ENCODE measurements around the gene CRTC3.

CRTC3 gene

DNA sequence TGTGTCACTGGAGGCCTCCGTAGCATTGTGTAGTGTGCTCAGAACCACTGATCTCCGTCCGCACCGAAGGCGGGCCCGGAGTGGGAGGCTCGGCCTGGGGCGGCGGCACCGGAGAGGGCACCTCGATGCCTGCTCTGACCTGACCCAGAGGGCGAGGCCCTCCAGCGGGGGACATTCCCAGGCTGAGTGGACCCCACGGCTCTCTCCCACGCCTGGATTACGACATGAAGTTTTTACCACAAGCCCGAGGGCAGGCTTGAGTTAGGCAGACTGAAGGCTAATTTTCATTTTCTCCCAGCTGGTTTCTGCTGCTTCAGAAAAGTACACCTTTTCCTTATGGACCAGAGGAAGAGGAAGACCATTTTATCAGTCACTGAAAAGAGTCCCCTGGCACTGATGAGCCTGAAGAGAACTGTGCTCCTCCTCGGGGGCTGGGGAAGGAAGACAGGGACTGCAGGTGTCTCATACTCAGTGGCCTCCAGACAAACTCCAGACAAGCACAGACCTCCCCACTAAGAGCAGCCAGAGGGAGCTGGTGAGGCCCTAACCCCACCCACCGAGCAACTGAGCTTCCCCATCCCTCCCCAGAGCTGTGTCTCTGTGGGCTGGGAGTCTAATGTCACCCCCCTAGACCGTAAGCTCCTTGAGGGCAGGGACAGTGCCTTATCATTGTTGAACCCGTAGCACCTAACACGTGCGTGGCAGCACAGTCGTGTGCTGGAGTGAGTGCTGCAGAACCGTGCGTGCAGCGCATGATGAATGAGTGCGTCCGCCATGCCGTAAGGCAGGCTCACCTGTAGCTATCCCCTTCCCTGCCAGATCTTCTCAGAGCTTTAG, 113.0 kb downstream of the CRTC3 start:
- Histone ChIP-seq H3K4me1 (no peaks in the 10 kb centered on the region), H3K27me3 (ENCODE audit: control insufficient read depth, insufficient read depth, low read length) (no peaks in the 10 kb centered on the region), H2AFZ (no peak overlapping the region), H3K79me2 (no peaks in the 10 kb centered on the region), H3K9me3 (ENCODE audit: control insufficient read depth, low read length) (no peaks in the 10 kb centered on the region), H3K36me3 (ENCODE audit: control insufficient read depth, insufficient read depth, low read length) (no peaks in the 10 kb centered on the region), H3K9ac (no peak overlapping the region), H3K4me2 (ENCODE audit: low read length) (no peak overlapping the region), H3K4me3 (ENCODE audit: low read depth, low read length) (no peak overlapping the region), H3K27ac (no peak overlapping the region)
- TF ChIP-seq, protein P1, sequence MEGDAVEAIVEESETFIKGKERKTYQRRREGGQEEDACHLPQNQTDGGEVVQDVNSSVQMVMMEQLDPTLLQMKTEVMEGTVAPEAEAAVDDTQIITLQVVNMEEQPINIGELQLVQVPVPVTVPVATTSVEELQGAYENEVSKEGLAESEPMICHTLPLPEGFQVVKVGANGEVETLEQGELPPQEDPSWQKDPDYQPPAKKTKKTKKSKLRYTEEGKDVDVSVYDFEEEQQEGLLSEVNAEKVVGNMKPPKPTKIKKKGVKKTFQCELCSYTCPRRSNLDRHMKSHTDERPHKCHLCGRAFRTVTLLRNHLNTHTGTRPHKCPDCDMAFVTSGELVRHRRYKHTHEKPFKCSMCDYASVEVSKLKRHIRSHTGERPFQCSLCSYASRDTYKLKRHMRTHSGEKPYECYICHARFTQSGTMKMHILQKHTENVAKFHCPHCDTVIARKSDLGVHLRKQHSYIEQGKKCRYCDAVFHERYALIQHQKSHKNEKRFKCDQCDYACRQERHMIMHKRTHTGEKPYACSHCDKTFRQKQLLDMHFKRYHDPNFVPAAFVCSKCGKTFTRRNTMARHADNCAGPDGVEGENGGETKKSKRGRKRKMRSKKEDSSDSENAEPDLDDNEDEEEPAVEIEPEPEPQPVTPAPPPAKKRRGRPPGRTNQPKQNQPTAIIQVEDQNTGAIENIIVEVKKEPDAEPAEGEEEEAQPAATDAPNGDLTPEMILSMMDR (IDR thresholded peaks at IDR 0.05), result no peak

DNA sequence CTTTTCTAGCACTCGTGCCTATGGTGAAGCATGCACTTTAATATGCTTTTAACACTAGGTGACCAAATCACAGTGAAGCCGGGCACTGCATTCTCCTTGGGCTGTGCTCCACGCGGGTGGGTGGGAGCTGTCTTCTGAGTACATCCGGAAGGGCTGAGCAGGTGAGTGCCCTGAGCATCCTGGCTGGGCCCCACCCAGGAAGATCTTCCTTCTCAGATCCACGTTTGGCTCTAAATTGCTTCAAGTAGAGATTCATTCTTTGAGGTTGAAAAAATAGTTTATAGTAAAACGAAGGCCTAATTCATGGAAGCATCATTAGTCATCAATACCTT, 113.5 kb downstream of the CRTC3 start:
- no peak overlapping the region for H2AFZ ChIP-seq
- H3K4me3 ChIP-seq (ENCODE audit: low read depth, low read length), result no peak overlapping the region
- H3K9ac ChIP-seq, result no peak overlapping the region
- no peaks in the 10 kb centered on the region for H3K9me3 ChIP-seq (ENCODE audit: control insufficient read depth, low read length)
- no peaks in the 10 kb centered on the region for H3K27me3 ChIP-seq (ENCODE audit: control insufficient read depth, insufficient read depth, low read length)
- no peak overlapping the region for H3K4me2 ChIP-seq (ENCODE audit: low read length)
- H3K4me1 ChIP-seq, result no peaks in the 10 kb centered on the region
- H3K36me3 ChIP-seq (ENCODE audit: control insufficient read depth, insufficient read depth, low read length), result no peaks in the 10 kb centered on the region
- TF ChIP-seq, protein P1 (IDR thresholded peaks at IDR 0.05), result no peak
- no peak overlapping the region for H3K27ac ChIP-seq
- no peaks in the 10 kb centered on the region for H3K79me2 ChIP-seq

DNA sequence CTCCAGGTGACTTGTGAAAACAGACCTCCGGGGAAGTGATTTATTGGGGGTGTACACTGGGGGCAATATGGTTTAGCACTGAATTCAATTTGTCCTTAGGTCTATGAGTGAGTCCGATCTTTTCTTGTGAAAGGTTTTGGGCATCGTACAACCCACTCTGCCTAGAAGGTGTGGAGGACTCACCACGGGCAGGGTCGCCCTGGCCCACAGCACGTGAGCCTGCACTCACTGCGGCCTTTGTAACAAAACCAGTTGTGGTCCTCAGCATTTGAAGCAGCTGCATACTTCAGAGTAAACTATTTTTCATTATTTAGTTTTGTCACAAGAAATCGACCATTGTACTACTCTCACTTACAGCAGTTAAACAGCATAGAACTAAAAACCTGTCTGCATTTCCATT, 114.8 kb downstream of the CRTC3 start:
- no peaks in the 10 kb centered on the region for H3K4me1 ChIP-seq
- H3K27ac ChIP-seq, result no peak overlapping the region
- H3K36me3 ChIP-seq (ENCODE audit: control insufficient read depth, insufficient read depth, low read length), result no peaks in the 10 kb centered on the region
- no peak overlapping the region for H3K9ac ChIP-seq
- H3K27me3 ChIP-seq (ENCODE audit: control insufficient read depth, insufficient read depth, low read length), result no peaks in the 10 kb centered on the region
- H3K4me2 ChIP-seq (ENCODE audit: low read length), result no peak overlapping the region
- no peak overlapping the region for H3K4me3 ChIP-seq (ENCODE audit: low read depth, low read length)
- TF ChIP-seq, protein P1 (IDR thresholded peaks at IDR 0.05), result no peak
- H3K9me3 ChIP-seq (ENCODE audit: control insufficient read depth, low read length), result no peaks in the 10 kb centered on the region
- H3K79me2 ChIP-seq, result no peaks in the 10 kb centered on the region
- H2AFZ ChIP-seq, result no peak overlapping the region

DNA sequence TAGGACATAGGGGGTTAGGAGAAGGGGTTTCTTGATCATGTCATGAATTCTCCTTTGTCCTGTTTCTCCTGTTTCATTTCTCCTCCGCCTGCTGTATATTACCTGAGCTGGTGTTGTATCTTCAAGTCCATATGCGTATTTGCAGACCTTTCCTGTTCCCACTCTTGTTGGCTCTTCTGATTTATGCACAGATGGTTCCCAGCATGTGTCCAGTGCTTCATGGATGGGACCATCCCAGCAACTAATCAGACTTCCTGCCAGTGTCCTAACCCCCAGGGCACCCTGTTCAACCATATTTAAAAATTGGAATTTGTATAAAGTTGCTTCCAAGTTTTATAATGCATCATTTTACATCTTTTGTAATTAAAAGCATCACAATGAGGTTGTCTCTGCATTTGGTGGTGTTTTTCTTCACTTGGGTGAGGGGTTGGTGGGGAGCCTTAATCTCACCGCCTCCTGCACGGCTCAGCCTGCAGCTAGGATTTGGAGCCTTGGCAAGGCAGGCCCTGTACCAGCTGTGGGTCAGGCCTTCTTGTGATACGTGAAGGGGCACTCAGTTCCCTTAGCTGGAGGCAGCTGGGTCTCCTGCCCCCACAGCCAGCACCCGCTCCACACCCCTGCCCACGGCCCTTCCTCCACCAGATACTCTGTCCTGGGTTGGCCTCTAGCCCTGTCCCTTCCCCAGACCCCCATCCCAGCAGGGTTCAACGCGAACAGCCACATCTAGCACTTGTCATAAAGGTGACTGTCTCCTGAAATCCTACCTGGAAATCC, 115.4 kb downstream of the CRTC3 start:
- no peak overlapping the region for H2AFZ ChIP-seq
- no peaks in the 10 kb centered on the region for H3K79me2 ChIP-seq
- no peaks in the 10 kb centered on the region for H3K4me1 ChIP-seq
- no peak overlapping the region for H3K27ac ChIP-seq
- no peak overlapping the region for H3K9ac ChIP-seq
- no peaks in the 10 kb centered on the region for H3K27me3 ChIP-seq (ENCODE audit: control insufficient read depth, insufficient read depth, low read length)
- no peak overlapping the region for H3K4me3 ChIP-seq (ENCODE audit: low read depth, low read length)
- TF ChIP-seq, protein P1 (IDR thresholded peaks at IDR 0.05), result no peak
- no peaks in the 10 kb centered on the region for H3K36me3 ChIP-seq (ENCODE audit: control insufficient read depth, insufficient read depth, low read length)
- H3K9me3 ChIP-seq (ENCODE audit: control insufficient read depth, low read length), result no peaks in the 10 kb centered on the region
- no peak overlapping the region for H3K4me2 ChIP-seq (ENCODE audit: low read length)

Data from parathyroid adenoma (tissue), 2 donors.